HS-27A (cell line): ENCODE results near the gene RFPL4AL1.
"Not testable (repeated sequence)": the region's sequence is repeated elsewhere in the genome, so short reads cannot be mapped to it uniquely, and the experiment has no call there.

Experiments used
- DNase-seq: peaks from one replicate; pipeline ENCODE4 v3.0.0-alpha.2; 2012; ENCODE audit warnings: low read depth, missing footprints

The RFPL4AL1 gene

DNA sequence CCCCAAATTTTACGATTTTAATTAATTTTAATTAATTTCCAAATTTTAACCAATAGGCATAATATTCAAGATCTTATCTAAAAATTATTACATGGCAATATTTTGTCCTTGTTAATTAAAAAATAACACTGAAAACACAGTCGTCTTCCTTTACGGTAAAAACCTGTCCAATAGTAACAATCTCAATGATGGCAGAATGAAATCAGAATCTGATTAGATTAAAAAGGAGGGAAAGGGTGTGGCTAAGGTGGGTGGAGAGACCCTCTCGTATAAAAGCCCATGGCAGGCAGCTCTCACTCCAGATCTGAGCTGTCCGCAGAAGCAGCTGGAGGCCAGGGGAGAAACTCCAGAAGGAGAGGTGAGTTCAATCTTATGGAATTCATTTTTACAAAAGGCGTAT lies at the start of gene RFPL4AL1:
Gene RFPL4AL1 (plus strand): TSS at position 301 of the 400 bp plus-strand sequence. CDS start 2,687 bp downstream, outside the sequence.
- not testable (repeated sequence) for DNase-seq

DNA sequence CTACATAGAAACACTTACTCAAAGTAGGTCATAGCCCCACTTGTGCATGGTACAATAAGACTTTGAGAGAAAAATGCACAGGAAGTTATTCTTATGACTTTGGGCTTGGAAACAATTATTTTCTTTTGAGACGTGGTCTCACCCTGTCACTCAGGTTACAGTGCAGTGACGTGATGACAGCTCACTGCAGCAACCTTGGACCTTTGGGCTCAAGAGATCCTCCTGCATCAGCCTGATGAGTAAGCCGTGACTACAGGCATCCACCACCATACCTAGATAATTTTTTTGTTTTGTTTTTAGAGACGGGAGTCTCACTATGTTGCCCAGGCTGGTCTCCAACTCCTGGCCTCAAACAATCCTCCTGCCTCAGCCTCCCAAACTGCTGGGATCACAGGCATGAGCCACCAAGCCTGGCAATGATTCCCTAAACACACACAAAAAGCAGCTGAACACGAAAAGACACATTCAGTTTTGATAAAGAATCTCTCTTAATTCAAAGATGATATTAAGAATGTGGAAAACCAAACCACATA lies 48.6 kb upstream of the RFPL4AL1 start:
- DNase-seq: no peak

DNA sequence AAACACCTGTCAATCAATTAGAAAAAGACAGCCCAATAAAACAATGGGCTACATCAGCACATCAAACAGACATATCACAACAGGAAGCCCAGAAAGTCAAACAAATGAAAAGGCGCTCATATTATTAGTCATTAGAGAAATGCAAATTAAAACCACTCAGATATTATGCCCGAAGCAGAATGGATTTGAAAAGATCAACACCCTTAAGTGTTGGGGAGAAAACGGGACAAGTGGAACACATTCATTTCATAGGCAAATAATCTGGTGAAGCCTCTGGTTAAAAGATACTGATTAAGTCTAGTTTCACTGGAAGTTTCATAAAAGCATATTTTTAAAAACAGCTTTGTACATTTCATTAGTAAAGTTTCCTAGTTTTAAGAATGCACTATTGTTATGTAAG lies 48.1 kb upstream of the RFPL4AL1 start:
- no peak for DNase-seq

DNA sequence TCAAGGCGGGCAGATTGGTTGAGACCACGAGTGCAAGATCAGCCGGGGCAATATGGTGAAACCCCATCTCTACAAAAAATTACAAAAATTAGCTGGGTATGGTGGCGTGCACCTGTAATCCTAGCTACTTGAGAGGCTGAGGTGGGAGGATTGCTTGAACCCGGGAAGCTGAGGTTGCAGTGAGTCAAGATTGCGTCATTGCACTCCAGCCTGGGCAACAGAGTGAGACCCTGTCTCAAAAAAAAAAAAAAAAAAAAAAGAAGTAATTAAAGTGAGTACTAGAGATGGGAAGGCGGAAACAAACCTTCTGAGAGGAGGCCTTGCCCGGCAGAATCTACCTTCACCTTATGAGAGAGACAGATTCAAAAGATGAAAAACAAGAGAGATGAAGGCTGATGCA lies 45.4 kb upstream of the RFPL4AL1 start:
- DNase-seq: no peak

GRCh38 chr19:55730378-55730777 lies 38.5 kb upstream of the RFPL4AL1 start:
- DNase-seq: not testable (repeated sequence)

DNA sequence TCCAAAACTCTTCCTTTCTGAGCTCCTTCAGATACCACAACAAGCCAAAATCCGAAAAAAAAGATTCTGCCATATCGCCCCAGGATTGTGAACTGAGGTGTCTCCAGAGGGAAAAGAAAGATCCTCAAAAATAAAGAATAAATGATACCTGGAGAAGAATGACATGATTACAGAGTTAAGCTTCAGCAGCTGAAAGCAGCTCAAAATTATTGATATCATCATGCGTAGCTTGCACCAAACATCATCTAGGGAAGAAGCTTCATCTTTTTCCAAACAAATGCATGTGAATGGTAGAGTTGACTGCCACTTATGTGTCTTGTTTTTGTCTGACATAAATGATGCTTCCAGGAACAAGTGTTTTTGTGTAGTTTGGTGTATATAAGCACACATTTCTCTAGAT lies 30.6 kb upstream of the RFPL4AL1 start, which contains the start of gene NLRP9:
Gene NLRP9 (minus strand): TSS at position 101 of the 400 bp plus-strand sequence. CDS start 28 bp downstream, at position 73.
- no peak for DNase-seq

- no peak for DNase-seq
Measured at GRCh38 chr19:55750715-55751114, 18.2 kb upstream of the RFPL4AL1 start.

GRCh38 chr19:55753401-55753800 lies 15.5 kb upstream of the RFPL4AL1 start:
- no peak for DNase-seq

DNA sequence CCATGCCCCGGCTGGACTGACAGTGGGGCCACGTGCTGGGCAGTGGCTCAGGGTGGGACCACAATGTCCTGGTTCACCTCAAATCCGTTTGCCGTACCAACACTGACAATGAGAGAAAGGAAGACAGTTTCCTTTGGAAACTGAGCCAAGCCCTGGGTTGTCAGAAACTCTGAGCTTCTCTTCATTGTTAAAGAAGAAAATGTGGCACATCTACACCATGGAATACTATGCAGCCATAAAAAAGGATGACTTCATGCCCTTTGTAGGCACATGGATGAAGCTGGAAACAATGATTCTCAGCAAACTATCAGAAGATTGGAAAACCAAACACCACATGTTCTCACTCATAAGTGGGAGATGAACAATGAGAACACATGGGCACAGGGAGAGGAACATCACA lies 12.1 kb upstream of the RFPL4AL1 start:
- DNase-seq: not testable (repeated sequence)

GRCh38 chr19:55758797-55759196 lies 10.1 kb upstream of the RFPL4AL1 start, which contains the start of gene RFPL4A:
TSS of gene RFPL4A (plus strand) at chr19:55759097. CDS start at chr19:55761801, 2,704 bp downstream.
- DNase-seq: not testable (repeated sequence)

GRCh38 chr19:55766466-55766865 lies 2.5 kb upstream of the RFPL4AL1 start:
- DNase-seq: no peak

- DNase-seq: not testable (repeated sequence)
Measured at GRCh38 chr19:55769632-55770031, 714 bp downstream of the RFPL4AL1 start.

DNA sequence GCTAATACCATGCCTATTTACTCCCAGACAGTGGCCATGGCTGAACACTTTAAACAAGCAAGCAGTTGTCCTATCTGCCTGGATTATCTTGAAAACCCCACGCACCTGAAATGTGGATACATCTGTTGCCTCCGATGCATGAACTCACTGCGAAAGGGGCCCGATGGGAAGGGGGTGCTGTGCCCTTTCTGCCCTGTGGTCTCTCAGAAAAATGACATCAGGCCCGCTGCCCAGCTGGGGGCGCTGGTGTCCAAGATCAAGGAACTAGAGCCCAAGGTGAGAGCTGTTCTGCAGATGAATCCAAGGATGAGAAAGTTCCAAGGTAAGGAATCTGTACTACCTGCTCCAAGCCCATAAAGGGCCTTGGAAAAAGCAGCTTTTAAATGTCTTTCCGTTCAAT lies 8.6 kb downstream of the RFPL4AL1 start:
- DNase-seq: no peak

GRCh38 chr19:55778331-55778730 lies 9.4 kb downstream of the RFPL4AL1 start:
- DNase-seq: no peak

GRCh38 chr19:55781112-55781511 lies 12.2 kb downstream of the RFPL4AL1 start:
- DNase-seq: no peak

GRCh38 chr19:55795021-55795420 lies 26.1 kb downstream of the RFPL4AL1 start:
- no peak for DNase-seq

GRCh38 chr19:55801416-55801815 lies 32.5 kb downstream of the RFPL4AL1 start:
- no peak for DNase-seq

- no peak for DNase-seq
Measured at GRCh38 chr19:55802281-55802680, 33.4 kb downstream of the RFPL4AL1 start.

DNA sequence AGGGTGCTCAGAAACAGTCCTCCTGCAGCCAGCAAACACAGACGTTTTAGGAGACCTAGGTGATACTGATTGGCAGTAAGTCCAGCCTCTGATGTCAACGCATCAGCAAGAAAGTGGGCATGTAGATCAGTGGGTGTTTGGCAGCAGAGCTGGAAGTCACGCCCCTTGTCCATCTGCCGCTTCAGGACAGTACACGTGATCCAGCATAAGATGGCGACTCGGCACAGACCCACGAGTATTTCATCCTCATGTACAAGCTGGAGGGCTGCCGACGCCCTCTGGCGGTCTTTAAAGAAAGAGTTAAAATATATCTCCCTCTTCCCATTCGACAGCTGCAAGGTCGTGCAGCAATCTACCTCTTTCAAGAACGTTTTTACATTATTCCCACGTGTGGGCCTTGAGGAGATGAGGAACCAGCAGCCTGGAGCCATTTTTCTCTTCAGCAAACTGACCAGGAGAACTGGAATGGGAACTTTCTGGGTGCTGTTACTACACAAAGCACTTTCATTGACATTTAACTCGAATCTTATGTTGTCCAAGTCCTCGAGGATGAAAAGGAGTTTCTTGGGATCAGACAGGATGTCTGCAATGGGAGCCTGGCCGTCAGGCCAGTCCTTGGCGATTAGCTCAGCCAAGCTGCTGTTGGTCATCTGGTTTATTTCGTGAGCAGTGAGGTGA lies 40.6 kb downstream of the RFPL4AL1 start:
- DNase-seq: peak; percentile 48

- DNase-seq: no peak
Measured at GRCh38 chr19:55811340-55811739, 42.4 kb downstream of the RFPL4AL1 start.

DNA sequence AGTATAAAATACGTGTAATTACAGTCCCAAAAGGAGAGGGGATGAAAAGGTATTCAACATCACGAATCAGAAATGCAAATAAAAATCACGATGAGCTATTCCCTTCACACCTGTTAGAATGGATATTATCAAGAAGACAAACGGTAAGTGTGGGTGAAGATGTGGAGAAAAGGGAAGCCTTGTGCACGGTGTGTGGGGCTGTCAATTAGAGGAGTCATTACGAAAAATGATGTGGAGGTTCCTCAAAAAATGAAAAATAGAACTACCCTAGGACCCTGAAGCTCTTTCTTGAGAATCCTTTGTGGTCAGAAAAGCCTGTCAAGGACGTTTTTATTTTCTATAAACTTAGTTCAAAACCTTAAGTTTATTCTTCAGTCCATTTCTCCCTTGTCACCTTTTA lies 43.5 kb downstream of the RFPL4AL1 start:
- no peak for DNase-seq

GRCh38 chr19:55813906-55814305 lies 45.0 kb downstream of the RFPL4AL1 start:
- DNase-seq: no peak

- no peak for DNase-seq
Measured at GRCh38 chr19:55820037-55820436, 51.1 kb downstream of the RFPL4AL1 start.
